HUES6 (cell line): ENCODE data around the gene LRBA.

Experiments
- H3K27ac ChIP-seq: 2 replicates; pipeline ENCODE4 v1.7.0; 2013; ENCODE audit warnings: low read depth, mild to moderate bottlenecking, low read length, inconsistent platforms
- H3K27me3 ChIP-seq: 2 replicates; pipeline ENCODE4 v1.6.1; 2013; ENCODE audit warnings: low read length; ENCODE audit not compliant: control insufficient read depth, insufficient read depth
- H3K36me3 ChIP-seq: 2 replicates; pipeline ENCODE4 v1.6.1; 2013; ENCODE audit warnings: low read length; ENCODE audit not compliant: control insufficient read depth, insufficient read depth
- H3K4me1 ChIP-seq: 2 replicates; pipeline ENCODE4 v1.6.1; 2013; ENCODE audit warnings: low read length; ENCODE audit not compliant: control insufficient read depth, insufficient read depth
- H3K4me3 ChIP-seq: 2 replicates; pipeline ENCODE4 v1.5.1; 2013; ENCODE audit warnings: low read depth, low read length
- H3K9ac ChIP-seq: one replicate; pipeline ENCODE4 v1.6.1; 2013; ENCODE audit warnings: mild to moderate bottlenecking, low read length
- H3K9me3 ChIP-seq: 2 replicates; pipeline ENCODE4 v1.6.1; 2013; ENCODE audit warnings: low read depth, low read length; ENCODE audit not compliant: control insufficient read depth, insufficient read depth

LRBA gene

DNA sequence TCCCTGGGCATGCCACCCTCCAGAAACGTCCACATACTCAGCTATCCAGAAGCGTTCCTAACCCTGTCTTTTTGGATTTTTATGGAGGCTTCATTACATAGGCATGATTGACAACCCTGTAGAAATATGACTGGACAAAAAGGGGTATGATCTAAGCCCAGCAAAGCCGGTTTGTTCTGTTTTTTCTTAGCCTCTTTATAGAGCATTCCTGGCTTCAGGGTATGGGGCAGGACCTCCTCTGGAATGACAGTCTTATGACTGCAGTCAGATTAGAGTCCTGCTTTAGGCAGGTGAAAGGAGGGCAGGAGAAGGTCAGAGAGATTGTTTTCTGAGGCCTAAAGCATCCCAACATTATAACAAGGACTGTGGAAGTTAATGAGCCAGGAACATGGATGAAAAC, 799.5 kb downstream of the LRBA start:
- Histone ChIP-seq H3K4me1 (peaks cover 15% of the 10 kb centered on the region), H3K27ac (no peak overlapping the region), H3K4me3 (no peak overlapping the region), H3K9me3 (no peaks in the 10 kb centered on the region), H3K27me3 (no peaks in the 10 kb centered on the region), H3K36me3 (no peaks in the 10 kb centered on the region), H3K9ac (no peak overlapping the region)
